Measurements from ENCODE around the gene SLC7A6OS. TPM values are rescaled to one million over a fixed set of nuclear protein-coding genes. Genes with fewer than 3 reads are reported as not detected.
A peak's percentile ranks its signal among the peaks of the same experiment; 100 is the strongest.

Gene SLC7A6OS
- total RNA-seq, 2 donors from 2014 or later: 21.3 to 21.8 TPM

- Mint-ChIP-seq H3K4me1 (peaks cover 48% of the 10 kb centered on the region), H3K9me3 (no peaks in the 10 kb centered on the region), H3K36me3 (ENCODE audit: low read depth) (peaks cover 97% of the 10 kb centered on the region), H3K27me3 (no peaks in the 10 kb centered on the region), H3K4me3 (peak overlapping the region; percentile 71), H3K27ac (peak overlapping the region; percentile 90)
- no peak for ATAC-seq (replicated peaks)
These were observed 41.0 kb downstream of the SLC7A6OS start for GRCh38 chr16:68269793-68270192.

DNA sequence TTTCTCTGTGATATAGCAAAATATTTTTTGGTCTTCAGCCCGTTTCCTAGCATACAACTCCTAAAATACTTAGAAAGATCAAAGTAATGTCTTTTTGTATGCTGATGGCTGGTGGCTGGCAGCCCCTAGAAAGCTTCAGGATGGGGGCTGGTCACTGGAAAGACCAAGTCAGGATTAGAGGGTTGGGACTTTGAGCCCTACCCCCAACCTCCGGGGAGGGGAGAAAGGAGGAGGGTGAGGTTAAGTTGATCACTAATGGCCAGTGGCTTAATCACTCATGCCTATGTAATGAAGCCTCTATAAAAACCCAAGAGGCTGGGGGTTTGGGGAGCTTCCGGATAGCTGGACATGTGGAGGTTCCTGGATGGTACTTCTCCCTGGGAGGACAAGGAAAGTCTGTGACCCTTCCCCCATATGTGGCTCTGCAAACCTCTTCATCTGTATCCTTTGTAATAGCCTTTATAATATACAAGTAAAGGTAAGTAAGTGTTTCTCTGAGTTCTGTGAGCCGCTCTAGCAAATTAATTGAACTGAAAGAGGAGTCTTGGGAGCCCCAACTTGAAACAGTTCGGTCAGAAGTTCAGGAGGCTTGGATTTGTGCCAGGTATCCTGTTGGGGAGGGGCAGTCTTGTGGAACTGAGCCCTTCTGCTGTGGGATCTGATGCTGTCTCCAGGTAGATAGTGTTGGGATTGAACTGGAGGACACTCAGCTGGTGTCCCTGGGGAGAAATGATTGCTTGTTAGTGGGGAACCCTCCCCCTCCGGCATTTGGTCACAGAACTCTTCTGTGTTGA lies 42.9 kb downstream of the SLC7A6OS start:
- no peaks in the 10 kb centered on the region for H3K9me3 Mint-ChIP-seq
- no peak for ATAC-seq (replicated peaks)
- H3K36me3 Mint-ChIP-seq (ENCODE audit: low read depth): peaks cover 79% of the 10 kb centered on the region
- H3K27me3 Mint-ChIP-seq: no peaks in the 10 kb centered on the region
- H3K27ac Mint-ChIP-seq: peak overlapping the region; percentile 91
- H3K4me3 Mint-ChIP-seq: peak overlapping the region; percentile 87
- peaks cover 39% of the 10 kb centered on the region for H3K4me1 Mint-ChIP-seq

- ATAC-seq (replicated peaks): peak; percentile 52
- Mint-ChIP-seq H3K27me3 (no peaks in the 10 kb centered on the region), H3K27ac (peak overlapping the region; percentile 92)
These were observed 45.4 kb downstream of the SLC7A6OS start for GRCh38 chr16:68265078-68265920.

DNA sequence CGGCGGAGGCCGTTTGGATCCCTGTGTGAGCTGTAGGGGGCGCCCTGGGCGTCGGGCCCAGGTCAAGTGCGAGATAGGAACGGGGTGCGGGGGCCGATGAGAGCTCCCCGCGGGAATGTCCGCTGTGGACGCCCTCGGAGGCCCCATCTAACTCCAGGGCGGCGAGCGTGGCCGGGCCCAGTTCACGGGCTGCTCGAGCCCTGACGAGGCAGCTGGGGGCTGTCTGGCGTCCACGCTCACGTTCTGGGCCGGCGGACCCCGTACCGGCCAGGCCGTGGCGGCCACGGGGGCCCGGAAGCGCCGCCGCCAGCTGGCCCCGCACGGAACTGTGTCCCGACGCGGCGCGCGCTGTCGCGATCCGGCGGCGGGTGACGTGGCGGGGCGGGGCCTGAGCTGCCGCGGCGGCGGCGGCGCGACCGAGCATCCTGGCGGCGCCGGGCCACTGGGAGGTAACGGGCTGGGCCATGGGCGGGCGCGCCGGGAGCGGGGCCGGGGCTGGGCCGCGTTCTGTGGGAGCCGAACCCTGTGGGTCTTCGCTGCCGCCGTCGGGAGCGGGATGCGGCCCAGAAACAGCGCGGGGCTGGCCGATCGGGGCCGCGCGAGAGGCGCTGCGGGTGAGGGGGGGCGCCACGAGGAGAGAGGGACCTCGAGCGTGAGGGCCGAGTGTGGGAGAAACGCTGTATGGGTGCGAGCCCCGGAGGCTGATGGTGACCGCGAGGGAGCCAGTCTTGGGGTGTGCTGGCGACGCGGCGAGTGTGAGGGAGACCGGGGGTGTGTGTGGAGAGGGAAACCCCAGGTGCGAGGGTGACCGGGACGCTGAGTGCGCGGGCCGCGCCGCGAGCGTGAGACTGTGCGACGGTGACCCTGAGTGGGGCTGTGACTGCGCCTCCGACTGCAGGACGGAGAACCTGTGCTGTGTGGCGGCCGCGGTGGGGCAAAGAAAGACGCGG lies 46.3 kb downstream of the SLC7A6OS start, which contains the start of gene SLC7A6:
SLC7A6 (plus strand) TSS at position 399 of the 950 bp plus-strand sequence. CDS start 10,201 bp downstream, outside the sequence.
- H3K4me3 Mint-ChIP-seq: peak within 1 kb of the TSS; percentile 87
- ATAC-seq (replicated peaks): peak; percentile 80
- H3K36me3 Mint-ChIP-seq (ENCODE audit: low read depth): peaks cover 45% of the 10 kb centered on the region
- peak within 1 kb of the TSS; percentile 92 for H3K27ac Mint-ChIP-seq
- no peaks in the 10 kb centered on the region for H3K9me3 Mint-ChIP-seq
- H3K4me1 Mint-ChIP-seq: peaks cover 30% of the 10 kb centered on the region
- no peaks in the 10 kb centered on the region for H3K27me3 Mint-ChIP-seq

More at GRCh38 chr16:68265078-68265920, 45.4 kb downstream of the SLC7A6OS start:
- H3K36me3 Mint-ChIP-seq (ENCODE audit: low read depth): peaks cover 54% of the 10 kb centered on the region
- peak overlapping the region; percentile 87 for H3K4me3 Mint-ChIP-seq
- no peaks in the 10 kb centered on the region for H3K9me3 Mint-ChIP-seq
- peaks cover 34% of the 10 kb centered on the region for H3K4me1 Mint-ChIP-seq

- H3K27ac Mint-ChIP-seq: peak overlapping the region; percentile 92
- H3K9me3 Mint-ChIP-seq: no peaks in the 10 kb centered on the region
- H3K4me1 Mint-ChIP-seq: peaks cover 24% of the 10 kb centered on the region
- no peak for ATAC-seq (replicated peaks)
- peak overlapping the region; percentile 87 for H3K4me3 Mint-ChIP-seq
- peaks cover 39% of the 10 kb centered on the region for H3K36me3 Mint-ChIP-seq (ENCODE audit: low read depth)
- no peaks in the 10 kb centered on the region for H3K27me3 Mint-ChIP-seq
These were observed 47.1 kb downstream of the SLC7A6OS start for GRCh38 chr16:68263559-68264127.

GRCh38 chr16:68259007-68259825 lies 51.5 kb downstream of the SLC7A6OS start:
- Mint-ChIP-seq H3K27me3 (no peaks in the 10 kb centered on the region), H3K4me3 (no peak overlapping the region), H3K4me1 (peaks cover 7% of the 10 kb centered on the region), H3K9me3 (no peaks in the 10 kb centered on the region), H3K36me3 (ENCODE audit: low read depth) (peaks cover 17% of the 10 kb centered on the region), H3K27ac (no peak overlapping the region)
- ATAC-seq (replicated peaks): no peak

DNA sequence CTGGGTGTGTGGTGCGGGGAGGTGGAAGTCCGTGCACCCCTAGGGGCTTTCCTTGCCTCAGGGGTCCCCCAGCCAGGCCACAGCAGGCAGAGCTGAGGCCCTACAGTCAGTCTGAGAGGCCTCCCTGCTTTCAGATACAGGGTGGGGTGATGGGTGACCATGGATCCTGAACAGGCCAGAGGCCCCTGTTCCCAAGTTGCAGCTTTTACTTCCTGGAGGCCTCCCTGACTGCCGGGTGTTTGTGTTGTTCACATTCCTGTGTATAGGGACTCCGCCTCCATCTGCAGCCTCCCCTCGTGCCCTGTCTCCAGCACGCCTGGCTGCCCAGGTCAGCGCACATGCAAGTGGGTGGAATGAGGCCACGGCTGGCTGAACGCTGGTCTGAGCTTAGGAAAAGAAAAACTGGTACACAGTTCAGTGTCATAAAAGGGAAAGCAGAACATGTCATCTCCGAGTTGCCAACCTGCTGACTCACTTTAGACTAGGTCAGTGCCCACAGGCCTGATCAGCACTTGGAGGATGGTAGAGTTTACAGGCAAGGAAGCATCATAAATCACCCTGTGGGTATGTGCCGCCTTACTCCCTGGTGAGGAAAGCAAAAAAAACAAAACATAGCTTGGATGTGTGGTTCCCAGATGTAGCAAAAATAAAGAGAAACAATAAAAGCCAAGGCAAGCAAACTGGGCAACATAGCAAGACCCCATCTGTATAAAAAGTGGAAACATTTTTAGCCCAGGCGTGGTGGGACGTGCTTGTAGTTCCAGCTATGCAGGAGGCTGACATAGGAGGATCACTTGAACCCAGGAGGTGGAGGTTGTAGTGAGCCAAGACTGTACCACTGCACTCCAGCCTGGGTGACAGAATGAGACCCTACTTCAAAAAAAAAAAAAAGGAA lies 52.6 kb downstream of the SLC7A6OS start:
- Mint-ChIP-seq H3K9me3 (no peaks in the 10 kb centered on the region), H3K4me3 (no peak overlapping the region), H3K27ac (no peak overlapping the region), H3K4me1 (peaks cover 2% of the 10 kb centered on the region), H3K27me3 (no peaks in the 10 kb centered on the region), H3K36me3 (ENCODE audit: low read depth) (peaks cover 21% of the 10 kb centered on the region)
- peak; percentile 48 for ATAC-seq (replicated peaks)

GRCh38 chr16:68257251-68257905 lies 53.4 kb downstream of the SLC7A6OS start:
- Mint-ChIP-seq H3K9me3 (no peaks in the 10 kb centered on the region), H3K27me3 (no peaks in the 10 kb centered on the region), H3K27ac (no peak overlapping the region), H3K36me3 (ENCODE audit: low read depth) (peaks cover 28% of the 10 kb centered on the region), H3K4me3 (no peak overlapping the region), H3K4me1 (no peaks in the 10 kb centered on the region)
- ATAC-seq (replicated peaks): no peak

DNA sequence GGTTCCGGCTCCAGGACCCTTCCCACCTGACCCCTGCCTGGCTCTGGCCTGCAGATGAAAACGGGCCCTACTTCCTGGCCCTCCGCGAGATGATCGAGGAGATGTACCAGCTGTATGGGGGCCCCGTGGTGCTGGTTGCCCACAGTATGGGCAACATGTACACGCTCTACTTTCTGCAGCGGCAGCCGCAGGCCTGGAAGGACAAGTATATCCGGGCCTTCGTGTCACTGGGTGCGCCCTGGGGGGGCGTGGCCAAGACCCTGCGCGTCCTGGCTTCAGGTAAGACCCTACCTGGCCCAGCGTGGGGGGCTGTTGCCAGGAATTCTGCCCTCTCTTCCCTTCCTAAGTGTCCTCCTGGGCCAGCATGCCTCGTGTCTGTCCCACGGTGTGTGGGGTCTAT lies 55.0 kb downstream of the SLC7A6OS start:
- ATAC-seq (replicated peaks): no peak
- H3K4me1 Mint-ChIP-seq: no peaks in the 10 kb centered on the region
- H3K9me3 Mint-ChIP-seq: no peaks in the 10 kb centered on the region
- H3K4me3 Mint-ChIP-seq: no peak overlapping the region
- no peak overlapping the region for H3K27ac Mint-ChIP-seq
- H3K36me3 Mint-ChIP-seq (ENCODE audit: low read depth): peaks cover 45% of the 10 kb centered on the region
- H3K27me3 Mint-ChIP-seq: no peaks in the 10 kb centered on the region

- Mint-ChIP-seq H3K36me3 (ENCODE audit: low read depth) (peaks cover 60% of the 10 kb centered on the region), H3K9me3 (no peaks in the 10 kb centered on the region), H3K4me1 (no peaks in the 10 kb centered on the region), H3K27ac (no peak overlapping the region), H3K27me3 (no peaks in the 10 kb centered on the region), H3K4me3 (no peak overlapping the region)
- ATAC-seq (replicated peaks): no peak
These were observed 57.0 kb downstream of the SLC7A6OS start for GRCh38 chr16:68253721-68254120.

DNA sequence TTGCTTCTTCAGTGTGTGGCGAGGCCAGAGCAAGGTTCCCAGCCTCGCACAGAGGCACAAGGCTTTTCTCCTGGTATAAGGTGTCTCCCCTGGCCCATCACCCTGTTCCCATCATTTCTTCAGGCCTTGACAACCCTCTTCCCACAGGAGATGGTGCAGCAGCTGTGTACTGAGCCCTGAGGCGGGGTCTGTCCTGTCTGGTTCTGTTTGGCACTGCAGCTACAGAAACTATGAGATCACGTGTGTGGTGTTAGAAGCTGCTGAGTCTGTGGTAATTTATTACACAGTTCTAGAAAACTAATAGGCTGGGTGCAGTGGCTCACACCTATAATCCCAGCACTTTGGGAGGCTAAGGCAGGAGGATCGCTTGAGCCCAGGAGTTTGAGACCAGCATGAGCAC lies 58.4 kb downstream of the SLC7A6OS start:
- H3K9me3 Mint-ChIP-seq: no peaks in the 10 kb centered on the region
- no peak overlapping the region for H3K27ac Mint-ChIP-seq
- H3K27me3 Mint-ChIP-seq: no peaks in the 10 kb centered on the region
- no peak for ATAC-seq (replicated peaks)
- no peaks in the 10 kb centered on the region for H3K4me1 Mint-ChIP-seq
- peaks cover 55% of the 10 kb centered on the region for H3K36me3 Mint-ChIP-seq (ENCODE audit: low read depth)
- no peak overlapping the region for H3K4me3 Mint-ChIP-seq

GRCh38 chr16:68251832-68252231 lies 58.9 kb downstream of the SLC7A6OS start:
- Mint-ChIP-seq H3K4me3 (no peak overlapping the region), H3K36me3 (ENCODE audit: low read depth) (peaks cover 55% of the 10 kb centered on the region), H3K27ac (peak overlapping the region; percentile 35), H3K9me3 (no peaks in the 10 kb centered on the region), H3K4me1 (no peaks in the 10 kb centered on the region), H3K27me3 (no peaks in the 10 kb centered on the region)
- ATAC-seq (replicated peaks): no peak

Data from activated T-helper 17 cell treated with anti-CD3 and anti-CD28 coated beads, Interleukin-2, amount 50 U/mL, for 72 hours (primary cell).